HCT116 (cell line): Measurements from ENCODE around the gene GPC1.

ENCODE experiments used
- CTCF ChIP-seq, 3 experiments: fragments of 200-600 bp in 1 of 3; sonication (generic) in 1 of 3; IDR thresholded peaks in 2 of 3; conservative IDR thresholded peaks in 1 of 3; 2 replicates each; pipeline ENCODE4 v1.5.1; 2012 to 2017; ENCODE audit warnings: low read depth in 2 of 3, low read length in 2 of 3, antibody characterized with exemption in 1 of 3, borderline replicate concordance in 1 of 3, control low read depth in 1 of 3, mild to moderate bottlenecking in 1 of 3, mixed read lengths in 1 of 3, mixed run types in 1 of 3, moderate library complexity in 1 of 3; ENCODE audit not compliant: insufficient read depth in 1 of 3
- EZH2 ChIP-seq: fragments of 200-600 bp; sonication (generic); IDR thresholded peaks from 2 replicates; pipeline ENCODE4 v1.6.1; 2017; ENCODE audit warnings: antibody characterized with exemption, mixed run types
- POLR2A ChIP-seq: IDR thresholded peaks from 2 replicates; pipeline ENCODE4 v1.7.0; 2011; ENCODE audit warnings: borderline replicate concordance; ENCODE audit not compliant: insufficient read depth, insufficient read length; ENCODE audit errors: extremely low read depth
- RAD21 ChIP-seq: IDR thresholded peaks from 2 replicates; pipeline ENCODE4 v1.6.1; 2012; ENCODE audit warnings: low read depth, mild to moderate bottlenecking

- TF ChIP-seq POLR2A: no peak
- no peak for TF ChIP-seq RAD21
- no peak for TF ChIP-seq CTCF (IDR thresholded peaks at IDR 0.05 in 2 of 3, conservative IDR thresholded peaks at IDR 0.05 in 1 of 3; ENCODE audit: borderline replicate concordance in 1 of 3, insufficient read depth in 1 of 3, low read depth in 2 of 3, low read length in 2 of 3)
- TF ChIP-seq EZH2: no peak
These were observed 11.9 kb downstream of the GPC1 start for GRCh38 chr2:240447331-240447730.
